ENCODE data around the gene KBTBD4. TPM values are rescaled to one million over a fixed set of nuclear protein-coding genes. Genes with fewer than 3 reads are reported as not detected.

Gene KBTBD4
- total and polyA plus RNA-seq, 8 donors, result 3.5 to 13.0 (median 6.7) TPM

DNA sequence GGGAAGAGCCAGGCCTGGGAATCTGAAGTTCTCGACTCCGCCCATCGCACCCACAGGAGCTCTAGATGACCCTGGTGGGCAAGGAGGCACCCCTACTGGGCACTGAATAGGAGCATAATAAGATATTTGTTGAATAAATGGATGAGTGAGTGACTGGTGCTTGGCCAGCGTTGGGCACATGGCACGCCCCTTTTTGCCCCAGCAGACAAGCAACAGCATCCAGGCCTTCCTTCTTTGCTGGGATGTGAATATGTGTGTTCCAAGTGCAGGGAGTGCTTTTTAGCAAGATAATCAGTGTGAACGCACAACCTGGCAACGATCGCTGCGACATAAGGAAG, 25.4 kb downstream of the KBTBD4 start:
- intact Hi-C loops (cut with DNase I), result no loop called here
- peak overlapping the region; percentile 76 to 89 (median 80) for H3K27ac ChIP-seq
- DNase-seq (no peak), ATAC-seq (peak; percentile 35 to 49 (median 42)), FAIRE-seq (no peak)
- peak overlapping the region; percentile 63 to 99 (median 86) for H3K4me3 ChIP-seq
- TF ChIP-seq, protein P1, sequence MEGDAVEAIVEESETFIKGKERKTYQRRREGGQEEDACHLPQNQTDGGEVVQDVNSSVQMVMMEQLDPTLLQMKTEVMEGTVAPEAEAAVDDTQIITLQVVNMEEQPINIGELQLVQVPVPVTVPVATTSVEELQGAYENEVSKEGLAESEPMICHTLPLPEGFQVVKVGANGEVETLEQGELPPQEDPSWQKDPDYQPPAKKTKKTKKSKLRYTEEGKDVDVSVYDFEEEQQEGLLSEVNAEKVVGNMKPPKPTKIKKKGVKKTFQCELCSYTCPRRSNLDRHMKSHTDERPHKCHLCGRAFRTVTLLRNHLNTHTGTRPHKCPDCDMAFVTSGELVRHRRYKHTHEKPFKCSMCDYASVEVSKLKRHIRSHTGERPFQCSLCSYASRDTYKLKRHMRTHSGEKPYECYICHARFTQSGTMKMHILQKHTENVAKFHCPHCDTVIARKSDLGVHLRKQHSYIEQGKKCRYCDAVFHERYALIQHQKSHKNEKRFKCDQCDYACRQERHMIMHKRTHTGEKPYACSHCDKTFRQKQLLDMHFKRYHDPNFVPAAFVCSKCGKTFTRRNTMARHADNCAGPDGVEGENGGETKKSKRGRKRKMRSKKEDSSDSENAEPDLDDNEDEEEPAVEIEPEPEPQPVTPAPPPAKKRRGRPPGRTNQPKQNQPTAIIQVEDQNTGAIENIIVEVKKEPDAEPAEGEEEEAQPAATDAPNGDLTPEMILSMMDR (IDR thresholded peaks at IDR 0.05), result peak in 1 of 4 donors; percentile 48
- 0 to 1% methylated on average over 9 of the region's 9 CpGs for WGBS, 2 donors
- H3K9me3 ChIP-seq, result no peaks in the 10 kb centered on the region
- peaks cover 17 to 23% (median 21%) of the 10 kb centered on the region in 3 donors for H3K4me1 ChIP-seq
- no peaks in the 10 kb centered on the region for H3K27me3 ChIP-seq
- no peaks in the 10 kb centered on the region for H3K36me3 ChIP-seq

DNA sequence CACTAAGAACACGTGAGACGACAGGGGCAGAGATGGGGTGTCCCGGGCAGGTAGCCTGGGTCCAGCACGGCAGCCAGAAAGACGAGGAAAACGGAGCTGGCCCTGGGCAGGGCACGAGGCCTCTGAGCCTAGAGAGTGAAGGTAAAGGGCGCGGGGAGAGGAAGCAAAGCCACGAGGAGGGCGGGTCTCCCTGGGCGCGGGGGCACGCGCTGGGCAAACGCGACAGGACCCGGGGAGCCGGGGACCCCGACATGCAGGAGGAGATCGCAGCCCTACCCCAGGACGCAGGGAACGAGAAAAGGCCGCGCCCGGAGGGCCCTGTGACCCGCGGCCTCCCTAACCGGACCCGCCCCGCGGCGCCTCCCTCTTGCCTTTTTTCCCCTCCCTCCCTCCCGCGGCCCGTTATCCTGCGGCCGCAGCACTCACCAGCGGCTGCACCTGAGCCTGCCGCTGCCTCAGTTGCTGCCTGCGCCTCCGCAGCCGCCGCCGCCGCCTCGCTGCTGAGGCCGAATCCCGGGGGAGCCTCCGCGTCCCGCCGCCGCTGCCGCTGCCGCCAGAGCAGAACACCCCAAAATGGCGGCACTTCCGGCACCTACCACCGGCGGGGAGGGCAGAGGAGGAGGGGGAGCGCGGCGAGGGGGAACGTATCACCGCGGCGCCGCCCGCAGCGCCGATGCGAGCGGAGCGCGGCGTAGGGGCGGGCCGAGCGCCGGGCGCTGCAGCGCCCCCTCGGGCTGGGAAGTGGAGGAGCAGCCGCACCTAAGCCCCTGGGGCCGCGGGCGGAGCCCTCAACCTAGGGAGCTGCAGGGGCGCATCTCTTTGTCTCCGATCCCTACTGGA, 26.0 kb downstream of the KBTBD4 start, which contains the start of gene CELF1:
CELF1 (minus strand) TSS at position 567 of the 840 bp plus-strand sequence. CDS start 53,609 bp downstream, outside the sequence.
- Histone ChIP-seq H3K36me3 (no peaks in the 10 kb centered on the region), H3K4me3 (peak within 1 kb of the TSS; percentile 63 to 99 (median 86)), H3K27ac (peak within 1 kb of the TSS; percentile 76 to 89 (median 80)), H3K27me3 (no peaks in the 10 kb centered on the region), H3K4me1 (peaks cover 17 to 26% (median 23%) of the 10 kb centered on the region in 3 donors), H3K9me3 (no peaks in the 10 kb centered on the region)
- intact Hi-C loops (cut with DNase I), result no loop called here
- ATAC-seq (peak; percentile 97 to 98 (median 98)), FAIRE-seq (no peak), DNase-seq (peak; percentile 90 to 95 (median 91))
- TF ChIP-seq, protein P1 (IDR thresholded peaks at IDR 0.05), result peak; percentile 87 to 98 (median 97)
- 0 to 1% methylated on average over 58 to 89 of the region's 89 CpGs for WGBS, 2 donors

DNA sequence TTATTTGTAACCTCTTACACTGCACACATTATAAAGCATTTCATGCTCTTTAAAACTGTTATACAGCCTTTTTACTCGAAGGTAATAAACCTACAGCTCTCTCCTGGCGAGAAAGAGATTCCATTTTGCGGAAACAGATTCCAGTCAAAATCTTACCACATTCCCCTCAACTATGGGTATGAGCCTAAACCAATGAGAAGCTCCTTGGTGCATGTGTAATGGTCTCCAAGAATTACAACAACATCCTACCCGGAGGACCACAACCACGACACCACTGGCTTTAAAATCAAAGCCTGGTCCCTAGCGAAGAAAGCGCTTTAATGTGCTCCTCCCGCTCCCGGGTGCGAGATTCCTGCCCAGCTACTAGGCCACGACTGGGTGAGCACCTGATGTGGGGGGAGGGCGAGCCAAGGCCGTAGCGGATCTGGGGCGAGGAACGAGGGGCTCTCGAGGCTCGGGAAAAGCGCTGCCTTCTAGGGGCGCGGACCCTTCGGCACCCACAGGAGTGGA, 26.7 kb downstream of the KBTBD4 start:
- Histone ChIP-seq H3K27me3 (no peaks in the 10 kb centered on the region), H3K4me1 (peaks cover 17 to 30% (median 23%) of the 10 kb centered on the region in 3 donors), H3K9me3 (no peaks in the 10 kb centered on the region), H3K4me3 (peak overlapping the region; percentile 63 to 99 (median 86)), H3K27ac (peak overlapping the region; percentile 76 to 89 (median 80)), H3K36me3 (no peaks in the 10 kb centered on the region)
- TF ChIP-seq, protein P1 (IDR thresholded peaks at IDR 0.05), result no peak
- no peak for FAIRE-seq
- ATAC-seq, result peak in 3 of 4 donors; percentile 15 to 31 (median 24)
- peak in 3 of 6 donors; percentile 17 to 66 (median 39) for DNase-seq
- WGBS, 2 donors, result 1 to 2% methylated on average over 22 of the region's 22 CpGs
- intact Hi-C loops (cut with DNase I), result no loop called here

DNA sequence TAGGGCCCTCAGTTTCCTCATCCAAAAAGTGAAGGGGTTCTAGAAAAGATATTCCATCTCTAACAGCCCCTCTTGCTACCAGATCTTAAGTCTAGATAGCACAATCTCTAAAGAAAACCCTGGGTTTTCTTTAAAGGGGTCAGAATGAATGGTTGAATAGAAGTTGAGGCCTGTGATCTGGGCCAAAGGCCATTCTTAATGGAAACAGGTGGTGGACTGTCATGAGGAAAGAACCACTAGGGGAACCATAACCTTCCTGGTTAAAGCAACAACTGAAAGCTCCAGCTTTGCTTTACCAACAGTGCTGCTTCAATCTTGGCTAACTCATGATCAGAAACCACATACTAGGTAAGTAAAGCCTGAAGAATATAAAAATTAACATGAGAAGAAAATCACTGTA, 27.7 kb downstream of the KBTBD4 start:
- Histone ChIP-seq H3K27me3 (no peaks in the 10 kb centered on the region), H3K4me1 (peaks cover 17 to 30% (median 23%) of the 10 kb centered on the region in 3 donors), H3K9me3 (no peaks in the 10 kb centered on the region), H3K36me3 (no peaks in the 10 kb centered on the region), H3K4me3 (peak overlapping the region in 2 of 4 donors; percentile 63 to 99), H3K27ac (peak overlapping the region in 2 of 4 donors; percentile 7 to 84)
- intact Hi-C loops (cut with DNase I), result no loop called here
- TF ChIP-seq, protein P1 (IDR thresholded peaks at IDR 0.05), result no peak
- ATAC-seq, result no peak
- FAIRE-seq, result no peak
- DNase-seq, result no peak
